NCI-H345 (cell line): ENCODE measurements around the gene SYT15.
"Not testable (repeated sequence)": the region's sequence is repeated elsewhere in the genome, so short reads cannot be mapped to it uniquely, and the experiment has no call there.

Experiments
- DNase-seq: peaks from one replicate; lab custom pipeline; 2025; lab: John Stamatoyannopoulos, UW

Gene SYT15

GRCh38 chr10:46589589-46589988, 10.7 kb downstream of the SYT15 start:
- not testable (repeated sequence) for DNase-seq

GRCh38 chr10:46591053-46591452, 12.1 kb downstream of the SYT15 start:
- DNase-seq: not testable (repeated sequence)

DNA sequence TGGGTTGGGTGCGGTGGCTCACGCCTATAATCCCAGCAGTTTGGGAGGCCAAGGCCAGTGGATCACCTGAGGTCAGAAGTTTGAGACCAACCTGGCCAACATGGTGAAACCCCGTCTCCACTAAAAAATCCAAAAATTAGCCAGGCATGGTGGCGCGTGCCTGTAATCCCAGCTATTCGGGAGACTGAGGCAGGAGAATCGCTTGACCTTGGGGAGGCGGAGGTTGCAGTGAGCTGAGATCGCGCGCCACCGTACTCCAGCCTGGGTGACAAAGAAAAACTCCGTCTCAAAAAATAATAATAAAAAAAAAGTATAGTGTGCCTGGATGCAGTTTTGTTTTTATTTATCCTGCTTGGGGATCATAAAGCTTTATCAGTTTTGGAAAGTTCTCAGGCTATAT, 14.4 kb downstream of the SYT15 start:
- not testable (repeated sequence) for DNase-seq

GRCh38 chr10:46594453-46595063, 15.6 kb downstream of the SYT15 start:
- DNase-seq: not testable (repeated sequence)

- DNase-seq: not testable (repeated sequence)
Observed at GRCh38 chr10:46596570-46596969, 17.6 kb downstream of the SYT15 start.

GRCh38 chr10:46597616-46598246, 18.8 kb downstream of the SYT15 start:
- not testable (repeated sequence) for DNase-seq

DNA sequence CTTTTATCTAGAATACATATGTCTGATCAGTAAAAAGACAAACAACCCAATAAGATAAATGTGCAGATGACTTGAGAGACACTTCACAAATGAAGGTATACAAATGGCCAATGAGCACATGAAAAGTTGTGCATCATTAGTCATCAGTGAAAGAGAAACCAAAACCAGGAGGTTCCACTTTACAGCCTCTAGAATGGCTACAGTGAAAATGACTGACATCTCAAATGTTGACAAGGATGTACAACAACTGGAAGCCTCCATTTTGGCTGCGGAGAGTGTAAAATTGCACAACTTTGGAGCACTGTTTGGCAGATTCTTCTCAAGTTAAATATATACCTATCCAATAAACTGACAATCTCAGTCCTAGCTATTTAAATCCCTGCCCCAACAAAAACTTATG, 21.6 kb downstream of the SYT15 start:
- not testable (repeated sequence) for DNase-seq

DNA sequence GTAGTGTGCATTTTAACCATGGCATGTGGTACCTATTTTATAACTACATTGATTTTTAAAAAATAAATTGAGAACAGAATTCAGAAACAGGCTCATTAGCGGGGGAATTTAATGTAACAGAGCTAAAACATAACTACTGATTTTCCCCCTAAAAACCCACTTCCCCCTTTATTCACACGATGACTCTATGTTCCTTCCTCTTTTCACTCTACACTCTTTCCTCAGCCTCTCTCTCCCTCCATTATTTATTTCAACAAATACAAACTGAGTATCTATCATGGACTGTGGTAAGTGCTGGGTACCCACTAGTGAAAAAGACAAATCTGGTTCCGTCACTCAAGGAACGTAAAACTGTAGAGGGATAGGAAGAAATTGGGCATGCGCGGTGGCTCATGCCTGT, 36.6 kb downstream of the SYT15 start:
- DNase-seq: not testable (repeated sequence)

DNA sequence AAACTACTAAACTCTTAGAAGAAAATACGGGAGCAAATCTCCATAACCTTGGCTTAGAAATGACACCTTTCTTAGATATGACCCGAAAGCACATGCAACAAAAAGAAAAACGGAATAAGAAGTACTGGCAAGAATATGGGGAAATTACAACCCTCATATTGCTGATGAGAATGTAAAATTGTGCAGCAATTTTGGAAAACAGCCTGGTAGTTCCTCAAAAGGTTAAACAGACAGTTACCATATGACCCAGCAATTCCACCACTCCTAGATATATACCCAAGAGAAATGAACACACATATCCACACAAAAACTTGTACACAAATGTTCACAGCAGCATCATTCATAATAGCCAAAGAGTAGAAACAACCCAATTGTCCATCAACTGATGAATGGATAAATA, 37.3 kb downstream of the SYT15 start:
- DNase-seq: not testable (repeated sequence)

- not testable (repeated sequence) for DNase-seq
Observed at GRCh38 chr10:46617134-46617533, 38.2 kb downstream of the SYT15 start.

- DNase-seq: not testable (repeated sequence)
Observed at GRCh38 chr10:46617913-46618312, 39.0 kb downstream of the SYT15 start.

- DNase-seq: not testable (repeated sequence)
Observed at GRCh38 chr10:46623899-46624654, 45.1 kb downstream of the SYT15 start.

- not testable (repeated sequence) for DNase-seq
Observed at GRCh38 chr10:46629805-46630204, 50.9 kb downstream of the SYT15 start.

DNA sequence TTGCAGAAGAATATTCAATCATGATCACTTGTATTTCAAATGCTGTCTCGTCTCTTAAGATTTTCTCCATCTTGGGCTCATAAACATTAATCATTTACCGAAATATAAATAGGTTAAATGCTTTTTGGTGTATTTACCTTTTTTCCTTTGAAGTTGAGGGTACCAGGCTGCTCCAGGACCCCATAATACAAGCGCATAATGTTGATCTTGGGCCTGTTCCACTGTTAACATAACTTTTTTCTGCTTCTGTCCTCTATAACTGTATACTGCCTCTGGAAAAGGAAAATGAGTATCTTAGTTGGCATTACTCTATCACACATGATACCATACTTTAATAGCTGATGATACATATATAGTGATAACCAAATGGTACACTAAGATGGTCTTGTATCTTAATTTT, 51.9 kb downstream of the SYT15 start:
- DNase-seq: not testable (repeated sequence)

DNA sequence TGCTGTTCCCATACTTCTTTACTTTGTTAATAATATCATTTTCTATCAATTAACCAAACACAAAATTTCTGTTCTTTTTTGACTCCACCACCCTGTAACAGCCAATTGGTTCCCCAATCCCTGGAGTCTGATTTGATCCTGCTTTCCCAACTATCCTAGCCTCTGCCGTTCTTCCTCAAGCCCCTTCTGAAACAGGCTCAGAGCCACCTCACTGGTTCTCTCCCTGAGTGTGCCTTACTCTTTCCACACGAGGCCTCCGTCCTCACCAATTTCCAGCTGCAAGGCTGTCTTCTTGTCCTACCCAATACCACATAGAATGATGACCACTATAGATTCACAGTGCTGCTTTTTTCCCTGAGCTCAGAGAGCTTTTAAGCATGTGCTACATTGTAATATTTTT, 52.8 kb downstream of the SYT15 start:
- not testable (repeated sequence) for DNase-seq

DNA sequence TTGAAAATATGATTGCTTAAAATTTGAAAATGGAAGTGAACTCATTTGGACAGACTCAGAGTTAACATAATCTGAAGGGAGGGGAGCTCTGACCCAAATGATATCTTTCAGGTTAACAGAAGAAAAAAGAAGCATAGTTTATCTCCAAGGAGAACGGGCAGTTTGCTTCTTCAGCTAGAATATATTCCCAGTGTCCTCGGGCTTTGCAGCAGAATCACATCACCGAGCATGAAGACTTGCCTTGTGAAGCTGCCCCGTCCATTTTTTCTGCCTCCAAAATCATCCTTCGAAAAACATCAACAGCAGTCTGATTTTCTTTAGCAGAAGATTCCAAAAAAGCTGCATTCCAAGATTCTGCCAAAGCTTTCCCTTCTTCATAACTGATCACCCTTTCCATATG, 55.8 kb downstream of the SYT15 start:
- not testable (repeated sequence) for DNase-seq

DNA sequence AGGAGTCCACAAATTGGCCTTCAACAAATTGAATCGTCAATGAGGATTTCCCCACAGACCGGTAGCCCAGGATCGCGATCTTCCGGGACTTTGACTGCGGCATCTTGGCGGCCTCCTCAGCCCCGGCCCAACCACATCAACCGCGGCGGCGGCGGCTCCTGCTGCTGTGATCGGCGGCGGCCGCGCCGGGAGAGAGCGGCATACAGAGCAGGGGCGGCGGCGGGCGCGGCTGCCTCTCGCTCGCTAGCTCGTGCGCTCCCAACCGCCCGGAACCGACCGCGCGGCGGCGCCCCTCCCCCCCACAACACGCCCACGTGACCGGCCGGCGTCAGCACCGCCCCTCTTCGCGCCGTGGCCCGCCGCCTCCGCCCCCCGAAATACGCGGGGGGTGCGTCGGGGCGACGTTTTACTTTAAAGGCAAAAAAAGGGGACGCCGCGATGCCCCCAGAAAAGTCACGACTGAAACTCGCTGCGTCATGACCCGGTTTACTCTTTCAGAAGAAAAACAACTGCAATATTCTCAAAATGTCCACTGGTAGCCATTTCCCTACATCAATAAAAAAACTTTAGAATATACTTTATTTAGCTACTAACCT, 56.5 kb downstream of the SYT15 start:
- not testable (repeated sequence) for DNase-seq

GRCh38 chr10:46640005-46640404, 61.1 kb downstream of the SYT15 start:
- DNase-seq: not testable (repeated sequence)
